CD4-positive, alpha-beta memory T cell (primary cell): ENCODE measurements around the gene OBP2B. TPM values are rescaled to one million over a fixed set of nuclear protein-coding genes. Genes with fewer than 3 reads are reported as not detected.
"Not testable (repeated sequence)": the region's sequence is repeated elsewhere in the genome, so short reads cannot be mapped to it uniquely, and the experiment has no call there.

Experiments used
- CTCF ChIA-PET: fragments of 350-600 bp; sonication (Branson Sonifier 250); formaldehyde crosslinking; loops from one replicate; lab custom pipeline; 2021; ENCODE audit warnings: inconsistent platforms; ENCODE audit not compliant: partially characterized antibody; lab: Charles Lee
- POLR2A ChIA-PET: fragments of 350-600 bp; sonication (Branson Sonifier 250); formaldehyde crosslinking; loops from one replicate; lab custom pipeline; 2021; ENCODE audit not compliant: partially characterized antibody; lab: Charles Lee
- DNase-seq, 5 donors: peaks; one replicate each; pipeline versions ENCODE4 v3.0.0 to v3.0.0-alpha.2; 2020 to 2022; ENCODE audit warnings: mixed read lengths in 1 of 5
- H3K27ac ChIP-seq: one replicate; pipeline ENCODE4 v1.7.0; 2013; ENCODE audit warnings: low read depth, low read length
- H3K27me3 ChIP-seq: 2 replicates; pipeline ENCODE4 v1.7.0; 2013; ENCODE audit warnings: mild to moderate bottlenecking, low read length, moderate library complexity; ENCODE audit not compliant: insufficient read depth
- H3K36me3 ChIP-seq: 2 replicates; pipeline ENCODE4 v1.7.0; 2013; ENCODE audit warnings: mild to moderate bottlenecking, low read length, moderate library complexity; ENCODE audit not compliant: insufficient read depth
- H3K4me1 ChIP-seq: 2 replicates; pipeline ENCODE4 v1.7.0; 2013; ENCODE audit warnings: mild to moderate bottlenecking, low read length, moderate library complexity; ENCODE audit not compliant: insufficient read depth
- H3K4me3 ChIP-seq, 2 donors: one replicate each; pipeline ENCODE4 v1.7.0; 2013; ENCODE audit warnings: low read length in 2 of 2, mild to moderate bottlenecking in 1 of 2
- H3K9me3 ChIP-seq, 2 donors: one replicate each; pipeline ENCODE4 v1.7.0; 2013; ENCODE audit warnings: low read length in 2 of 2, control low read depth in 1 of 2; ENCODE audit not compliant: control insufficient read depth in 1 of 2
- H3K27ac Mint-ChIP-seq, 7 donors: one replicate each; pipeline ENCODE4 v1.8.0; 2020 to 2021; ENCODE audit warnings: mixed read lengths in 7 of 7, mild to moderate bottlenecking in 6 of 7, inconsistent platforms in 3 of 7, moderate library complexity in 3 of 7
- H3K27me3 Mint-ChIP-seq, 2 donors: one replicate each; pipeline ENCODE4 v1.8.0; 2020 to 2021; ENCODE audit warnings: mixed read lengths in 2 of 2
- H3K36me3 Mint-ChIP-seq, 2 donors: one replicate each; pipeline ENCODE4 v1.8.0; 2020 to 2021; ENCODE audit warnings: mixed read lengths in 2 of 2, inconsistent platforms in 1 of 2, mild to moderate bottlenecking in 1 of 2
- H3K4me1 Mint-ChIP-seq, 4 donors: one replicate each; pipeline ENCODE4 v1.8.0; 2020 to 2021; ENCODE audit warnings: mixed read lengths in 4 of 4, mild to moderate bottlenecking in 1 of 4
- H3K4me3 Mint-ChIP-seq, 8 donors: one replicate each; pipeline ENCODE4 v1.8.0; 2020 to 2021; ENCODE audit warnings: mixed read lengths in 8 of 8, mild to moderate bottlenecking in 7 of 8, moderate library complexity in 6 of 8, inconsistent platforms in 3 of 8
- H3K9me3 Mint-ChIP-seq, 8 donors: one replicate each; pipeline ENCODE4 v1.8.0; 2020 to 2021; ENCODE audit warnings: mixed read lengths in 8 of 8, mild to moderate bottlenecking in 5 of 8, inconsistent platforms in 3 of 8, moderate library complexity in 1 of 8
- intact Hi-C: fragments of 100-400 bp; cut with micrococcal nuclease; formaldehyde crosslinking; loops from one replicate; pipeline ENCODE4 v1.15.1; 2023
- polyA plus RNA-seq, 2 donors: library from polyadenylated mRNA; unstranded; fragments of 300-500 nt; fragmentation: Illumina TruSeq; gene quantifications; one replicate each; pipeline ENCODE4 v1.2.3, GENCODE V29; 2021
- total RNA-seq, 2 experiments: library from RNA; stranded (reverse); gene quantifications; one replicate each; pipeline ENCODE4 v1.2.3, GENCODE V29; 2021

The OBP2B gene
- total and polyA plus RNA-seq, 4 experiments from 2014 or later: not detected

DNA sequence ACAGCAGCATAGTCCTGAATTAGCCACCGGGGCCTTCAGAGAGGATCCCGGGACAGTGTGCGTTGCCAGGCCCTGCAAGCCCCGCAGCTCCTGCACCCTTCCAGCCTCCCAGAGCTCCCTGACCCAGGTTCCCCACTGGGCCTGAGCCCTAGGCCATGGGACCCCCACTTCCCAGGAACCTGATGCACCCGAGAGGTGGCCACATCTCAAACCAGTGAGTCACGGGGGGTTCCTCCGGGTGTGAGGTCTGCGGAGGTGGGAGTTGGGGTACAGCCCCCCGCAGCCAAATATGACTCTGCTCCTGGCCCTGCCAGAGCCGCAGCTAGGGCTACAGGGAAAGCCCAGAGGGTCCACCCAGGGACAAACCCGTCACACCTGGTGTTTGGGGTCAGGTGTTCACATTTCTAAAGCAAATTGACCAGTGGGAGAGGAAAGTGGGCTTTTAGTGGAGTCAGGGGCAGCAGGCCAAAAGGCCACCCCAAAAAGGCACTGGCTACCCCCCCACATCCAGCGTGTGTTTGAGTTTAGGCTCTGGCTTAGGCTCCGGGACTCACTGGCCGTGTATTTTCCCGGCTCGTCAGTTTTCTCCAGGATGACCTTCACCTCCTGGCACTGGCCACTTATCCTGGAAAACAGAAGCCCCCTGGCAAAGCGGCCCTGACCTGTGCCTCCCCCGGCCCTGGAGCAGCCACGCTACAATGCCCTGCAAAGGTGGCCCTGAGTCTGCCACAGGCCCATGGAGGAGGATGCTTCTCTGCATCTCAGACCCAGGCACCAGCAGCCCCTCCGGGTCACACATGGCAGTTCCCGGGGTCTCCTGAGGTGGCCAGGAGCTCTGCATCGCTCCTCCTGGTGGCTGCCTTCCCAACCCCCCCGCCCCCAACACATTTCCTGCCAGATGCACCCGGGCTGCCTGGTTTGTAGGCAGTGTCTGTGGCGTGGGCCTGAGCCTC is 17.4 kb upstream of the OBP2B start:
- Histone ChIP-seq H3K9me3 (no peaks in the 10 kb centered on the region), H3K4me3 (no peak overlapping the region), H3K27me3 (no peaks in the 10 kb centered on the region), H3K27ac (no peak overlapping the region), H3K4me1 (no peaks in the 10 kb centered on the region), H3K36me3 (no peaks in the 10 kb centered on the region)
- POLR2A ChIA-PET: no interaction called here
- intact Hi-C loops: no loop called here
- Mint-ChIP-seq H3K4me1 (no peaks in the 10 kb centered on the region), H3K27me3 (peaks cover 11 to 12% of the 10 kb centered on the region in 2 donors), H3K9me3 (no peaks in the 10 kb centered on the region), H3K27ac (no peak overlapping the region), H3K4me3 (no peak overlapping the region), H3K36me3 (no peaks in the 10 kb centered on the region)
- CTCF ChIA-PET: no interaction called here
- DNase-seq: no peak

DNA sequence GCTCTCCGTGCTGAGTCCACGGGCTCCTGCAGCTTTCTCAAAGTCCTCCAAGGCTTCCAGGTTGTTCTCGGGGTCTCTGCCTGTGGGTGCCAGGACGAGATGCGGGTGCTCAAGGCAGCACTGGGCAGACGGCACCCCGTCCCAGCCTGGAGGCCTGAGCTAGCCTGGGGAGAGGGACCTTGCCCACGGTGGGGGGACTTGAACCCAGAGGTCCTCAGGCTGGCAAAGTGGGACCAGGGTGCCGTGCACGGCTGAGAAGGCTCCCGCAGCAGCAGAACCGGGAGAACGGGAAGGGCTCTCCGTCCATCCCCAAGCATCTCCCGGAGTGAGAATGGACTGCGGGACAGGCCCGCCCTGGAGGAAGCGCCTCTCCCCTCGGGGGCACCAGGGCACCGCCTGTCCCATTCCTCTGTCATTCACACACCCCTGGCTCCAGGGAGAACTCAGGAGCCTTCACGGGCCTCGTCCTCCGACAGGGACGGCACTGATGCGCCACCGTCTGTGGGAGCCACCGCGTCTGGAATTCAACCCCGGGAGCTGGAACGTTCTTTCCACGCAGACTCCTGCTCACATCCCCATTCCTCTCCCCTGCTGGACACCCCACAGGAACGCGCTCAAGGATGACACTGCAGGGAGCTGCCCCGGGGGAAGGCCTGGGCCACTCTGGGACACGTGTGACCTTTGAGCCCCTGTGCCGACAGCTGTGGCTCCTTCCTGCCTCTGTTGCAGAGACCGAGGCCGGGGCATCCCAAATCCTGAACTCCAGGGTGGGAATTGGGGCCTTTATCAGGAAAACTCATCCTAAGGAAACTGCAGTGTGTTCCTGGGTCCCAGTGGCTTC is 16.3 kb upstream of the OBP2B start:
- no peaks in the 10 kb centered on the region for H3K36me3 ChIP-seq
- H3K9me3 ChIP-seq: no peaks in the 10 kb centered on the region
- no peak for DNase-seq
- Mint-ChIP-seq H3K27ac (no peak overlapping the region), H3K9me3 (no peaks in the 10 kb centered on the region), H3K27me3 (peaks cover 15 to 21% of the 10 kb centered on the region in 2 donors), H3K4me3 (no peak overlapping the region), H3K36me3 (no peaks in the 10 kb centered on the region), H3K4me1 (no peaks in the 10 kb centered on the region)
- no peaks in the 10 kb centered on the region for H3K4me1 ChIP-seq
- H3K27ac ChIP-seq: no peak overlapping the region
- CTCF ChIA-PET: no interaction called here
- H3K27me3 ChIP-seq: no peaks in the 10 kb centered on the region
- intact Hi-C loops: no loop called here
- no peak overlapping the region for H3K4me3 ChIP-seq
- POLR2A ChIA-PET: no interaction called here

DNA sequence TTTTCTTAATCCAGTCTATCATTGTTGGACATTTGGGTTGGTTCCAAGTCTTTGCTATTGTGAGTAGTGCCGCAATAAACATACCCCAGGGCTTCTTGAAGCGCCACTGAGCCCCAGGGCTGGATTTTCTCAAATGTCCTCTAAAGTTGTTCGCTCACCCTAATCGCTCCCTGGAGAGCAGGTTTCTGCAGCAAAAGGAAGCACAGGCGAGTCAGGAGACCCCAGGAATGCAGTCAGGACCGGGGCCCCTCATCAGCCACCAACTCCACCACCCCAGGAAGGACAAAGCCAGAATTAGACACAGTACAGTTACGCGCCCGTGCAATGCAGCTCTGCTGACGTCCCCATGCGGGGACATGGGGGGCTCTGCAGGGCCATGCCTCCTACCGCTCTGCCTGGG is 15.7 kb upstream of the OBP2B start:
- no peaks in the 10 kb centered on the region for H3K36me3 Mint-ChIP-seq
- DNase-seq: no peak
- intact Hi-C loops: no loop called here
- no peaks in the 10 kb centered on the region for H3K36me3 ChIP-seq
- no peaks in the 10 kb centered on the region for H3K9me3 Mint-ChIP-seq
- H3K4me3 Mint-ChIP-seq: peak overlapping the region in 1 of 8 donors; percentile 20
- CTCF ChIA-PET: no interaction called here
- H3K27me3 ChIP-seq: no peaks in the 10 kb centered on the region
- H3K27me3 Mint-ChIP-seq: peaks cover 15 to 26% of the 10 kb centered on the region in 2 donors
- no peak overlapping the region for H3K27ac ChIP-seq
- no peaks in the 10 kb centered on the region for H3K4me1 Mint-ChIP-seq
- no peak overlapping the region for H3K27ac Mint-ChIP-seq
- H3K4me3 ChIP-seq: no peak overlapping the region
- no peaks in the 10 kb centered on the region for H3K9me3 ChIP-seq
- H3K4me1 ChIP-seq: no peaks in the 10 kb centered on the region
- POLR2A ChIA-PET: no interaction called here

DNA sequence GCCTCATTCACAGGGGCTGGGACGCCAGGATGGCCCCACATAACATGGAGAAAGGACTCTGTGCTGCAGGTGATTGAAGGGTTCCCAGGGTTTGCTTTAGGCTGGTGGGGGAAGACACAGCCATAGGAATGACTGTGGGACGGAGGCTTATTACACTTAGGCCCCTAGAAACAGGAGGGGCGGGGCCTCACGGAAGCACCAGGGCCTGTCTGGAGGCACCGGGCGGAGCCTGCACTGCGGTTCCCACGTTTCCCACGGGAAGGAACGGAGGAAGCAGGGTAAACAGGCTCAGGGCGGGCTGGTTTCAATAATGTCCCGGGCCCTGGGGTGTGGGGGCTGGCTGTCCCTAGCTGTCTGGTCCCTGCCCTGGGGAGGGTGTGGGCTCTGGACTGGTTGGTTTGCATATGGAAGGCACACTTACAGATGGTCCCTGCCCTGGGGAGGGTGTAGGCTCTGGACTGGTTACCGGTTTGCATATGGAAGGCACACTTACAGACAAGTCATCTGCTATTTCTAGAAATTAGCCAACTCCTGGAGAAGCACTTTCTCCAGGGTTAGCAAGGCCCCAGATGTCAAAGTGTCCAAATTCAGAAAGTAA is 14.2 kb upstream of the OBP2B start:
- intact Hi-C loops, H3K4me3 ChIP-seq, H3K9me3 Mint-ChIP-seq, POLR2A ChIA-PET, H3K9me3 ChIP-seq, H3K36me3 Mint-ChIP-seq, H3K36me3 ChIP-seq, DNase-seq, H3K4me1 ChIP-seq, CTCF ChIA-PET, H3K27ac Mint-ChIP-seq, H3K4me3 Mint-ChIP-seq, H3K27me3 ChIP-seq, H3K4me1 Mint-ChIP-seq, H3K27ac ChIP-seq: not testable (repeated sequence)
- H3K27me3 Mint-ChIP-seq: peaks cover 22 to 37% of the 10 kb centered on the region in 2 donors

- H3K27ac Mint-ChIP-seq, H3K27ac ChIP-seq, intact Hi-C loops, H3K9me3 Mint-ChIP-seq, H3K4me3 Mint-ChIP-seq, H3K4me1 ChIP-seq, H3K36me3 Mint-ChIP-seq, H3K9me3 ChIP-seq, POLR2A ChIA-PET, H3K4me1 Mint-ChIP-seq, H3K36me3 ChIP-seq, H3K4me3 ChIP-seq, DNase-seq, CTCF ChIA-PET, H3K27me3 ChIP-seq: not testable (repeated sequence)
- H3K27me3 Mint-ChIP-seq: peaks cover 29 to 44% of the 10 kb centered on the region in 2 donors
Observed at GRCh38 chr9:133221994-133222393, 12.9 kb upstream of the OBP2B start.

GRCh38 chr9:133221177-133221809 is 12.2 kb upstream of the OBP2B start:
- Histone ChIP-seq H3K9me3 (no peaks in the 10 kb centered on the region), H3K27ac (no peak overlapping the region), H3K4me3 (no peak overlapping the region), H3K36me3 (no peaks in the 10 kb centered on the region), H3K4me1 (no peaks in the 10 kb centered on the region), H3K27me3 (no peaks in the 10 kb centered on the region)
- intact Hi-C loops: no loop called here
- no peak for DNase-seq
- Mint-ChIP-seq H3K27ac (no peak overlapping the region), H3K9me3 (no peaks in the 10 kb centered on the region), H3K36me3 (no peaks in the 10 kb centered on the region), H3K27me3 (peaks cover 29 to 47% of the 10 kb centered on the region in 2 donors), H3K4me1 (no peaks in the 10 kb centered on the region), H3K4me3 (no peak overlapping the region)
- ChIA-PET POLR2A (no interaction called here), CTCF (no interaction called here)
